PFSK-1 (cell line): ENCODE data around the gene NDUFS5.

Experiments
- FOXP2 ChIP-seq: optimal IDR thresholded peaks from 2 replicates; pipeline ENCODE3; 2011; ENCODE audit warnings: borderline replicate concordance, control low read depth, inconsistent platforms; ENCODE audit not compliant: insufficient read depth; ENCODE audit errors: extremely low read length, extremely low read depth
- POLR2AphosphoS5 ChIP-seq: IDR thresholded peaks from 2 replicates; pipeline ENCODE4 v1.6.1; 2012; ENCODE audit warnings: low read depth, mild to moderate bottlenecking, control low read depth, low read length, moderate library complexity
- SIN3A ChIP-seq: IDR thresholded peaks from 2 replicates; pipeline ENCODE4 v1.6.1; 2012; ENCODE audit warnings: mild to moderate bottlenecking, low read length, moderate library complexity, borderline replicate concordance; ENCODE audit not compliant: insufficient read depth
- TAF1 ChIP-seq: IDR thresholded peaks from 2 replicates; pipeline ENCODE4 v1.6.1; 2012; ENCODE audit warnings: low read length, control low read depth, borderline replicate concordance; ENCODE audit not compliant: insufficient read depth
- TF ChIP-seq, protein P1 (sequence below), 2 experiments: IDR thresholded peaks; 2 replicates each; pipeline versions ENCODE4 v1.6.1 to v1.8.0; 2011 to 2012; ENCODE audit warnings: low read depth in 2 of 2, low read length in 2 of 2, control low read depth in 1 of 2, inconsistent platforms in 1 of 2, mild to moderate bottlenecking in 1 of 2, moderate library complexity in 1 of 2; ENCODE audit not compliant: insufficient read depth in 1 of 2

The NDUFS5 gene

DNA sequence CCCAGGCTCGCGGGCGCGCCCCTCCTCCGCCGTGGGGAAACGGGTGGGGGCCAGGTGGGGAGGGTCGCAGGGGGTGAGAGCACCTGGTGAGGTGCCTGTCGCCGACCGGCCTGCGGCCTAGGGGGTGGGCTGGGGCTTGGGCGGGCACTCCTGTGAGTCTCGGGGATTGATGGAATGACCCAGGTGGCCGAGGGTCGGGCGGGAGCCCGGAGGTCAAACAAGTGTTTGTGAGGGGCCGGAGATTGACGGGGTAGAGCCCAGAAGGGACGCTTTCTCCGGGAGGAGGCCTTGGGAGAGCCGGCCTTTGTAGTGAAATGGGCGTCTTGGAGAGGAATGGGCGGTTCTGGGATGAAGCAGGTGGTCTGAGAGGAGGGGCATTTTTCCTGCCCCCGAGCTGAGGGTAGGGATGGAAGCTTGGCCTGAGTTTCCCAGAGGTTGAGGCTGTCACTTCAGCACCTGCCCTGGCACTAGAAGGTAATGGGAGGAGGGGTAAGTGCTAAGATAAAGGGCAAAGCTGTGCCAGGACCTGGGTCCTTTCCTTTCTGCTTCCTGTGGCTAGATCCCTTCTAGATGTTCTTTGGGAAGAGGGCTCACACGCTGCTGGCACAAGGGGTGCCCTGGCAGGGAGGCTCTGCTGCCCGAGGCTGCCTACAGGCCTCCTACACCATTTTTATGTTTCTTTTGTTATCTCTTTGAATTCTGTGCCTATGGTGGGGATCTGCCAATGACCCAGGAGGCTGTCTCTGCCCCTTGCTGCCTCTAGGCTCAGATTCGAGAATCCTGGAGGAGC, 56.1 kb downstream of the NDUFS5 start:
- TF ChIP-seq SIN3A (no peak), TAF1 (no peak)

DNA sequence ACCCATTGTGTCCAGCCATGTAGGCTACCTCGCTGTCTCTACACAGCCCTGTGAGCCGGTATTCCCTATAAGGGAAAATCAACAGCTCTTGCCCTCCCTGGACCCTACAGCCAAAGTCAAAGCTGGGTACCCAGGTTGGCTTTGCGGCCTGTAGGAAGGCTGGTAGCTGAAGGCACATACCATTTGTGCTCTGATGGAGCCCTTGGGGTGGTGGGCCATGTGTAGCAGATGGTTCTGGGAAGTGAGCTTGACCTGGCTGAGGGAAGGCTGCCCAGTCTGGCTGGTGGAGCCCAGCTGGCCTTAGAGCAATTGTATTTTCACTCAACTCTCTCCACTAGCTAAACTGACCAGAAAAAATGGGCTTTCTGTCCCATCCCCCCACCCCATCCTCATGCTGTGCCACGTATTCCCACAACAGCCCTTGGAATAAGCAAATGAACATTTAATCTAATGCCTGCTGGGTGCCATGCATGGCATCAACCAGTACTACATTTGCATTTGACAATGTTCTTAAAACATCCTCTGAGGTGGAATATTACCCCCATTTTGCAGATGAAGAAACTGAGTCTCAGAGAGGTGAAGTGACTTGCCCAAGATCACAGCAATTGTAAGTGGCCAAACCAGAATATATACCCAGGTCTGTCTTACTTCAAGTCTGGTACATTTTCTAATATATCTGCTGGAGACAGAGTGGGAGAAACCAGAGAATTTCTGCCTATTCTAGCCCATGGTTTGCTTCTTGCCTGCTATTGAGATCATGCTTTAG, 56.8 kb downstream of the NDUFS5 start:
- TF ChIP-seq FOXP2 = no peak
- TF ChIP-seq TAF1 = no peak
- TF ChIP-seq POLR2AphosphoS5 = no peak
- TF ChIP-seq, protein P1, sequence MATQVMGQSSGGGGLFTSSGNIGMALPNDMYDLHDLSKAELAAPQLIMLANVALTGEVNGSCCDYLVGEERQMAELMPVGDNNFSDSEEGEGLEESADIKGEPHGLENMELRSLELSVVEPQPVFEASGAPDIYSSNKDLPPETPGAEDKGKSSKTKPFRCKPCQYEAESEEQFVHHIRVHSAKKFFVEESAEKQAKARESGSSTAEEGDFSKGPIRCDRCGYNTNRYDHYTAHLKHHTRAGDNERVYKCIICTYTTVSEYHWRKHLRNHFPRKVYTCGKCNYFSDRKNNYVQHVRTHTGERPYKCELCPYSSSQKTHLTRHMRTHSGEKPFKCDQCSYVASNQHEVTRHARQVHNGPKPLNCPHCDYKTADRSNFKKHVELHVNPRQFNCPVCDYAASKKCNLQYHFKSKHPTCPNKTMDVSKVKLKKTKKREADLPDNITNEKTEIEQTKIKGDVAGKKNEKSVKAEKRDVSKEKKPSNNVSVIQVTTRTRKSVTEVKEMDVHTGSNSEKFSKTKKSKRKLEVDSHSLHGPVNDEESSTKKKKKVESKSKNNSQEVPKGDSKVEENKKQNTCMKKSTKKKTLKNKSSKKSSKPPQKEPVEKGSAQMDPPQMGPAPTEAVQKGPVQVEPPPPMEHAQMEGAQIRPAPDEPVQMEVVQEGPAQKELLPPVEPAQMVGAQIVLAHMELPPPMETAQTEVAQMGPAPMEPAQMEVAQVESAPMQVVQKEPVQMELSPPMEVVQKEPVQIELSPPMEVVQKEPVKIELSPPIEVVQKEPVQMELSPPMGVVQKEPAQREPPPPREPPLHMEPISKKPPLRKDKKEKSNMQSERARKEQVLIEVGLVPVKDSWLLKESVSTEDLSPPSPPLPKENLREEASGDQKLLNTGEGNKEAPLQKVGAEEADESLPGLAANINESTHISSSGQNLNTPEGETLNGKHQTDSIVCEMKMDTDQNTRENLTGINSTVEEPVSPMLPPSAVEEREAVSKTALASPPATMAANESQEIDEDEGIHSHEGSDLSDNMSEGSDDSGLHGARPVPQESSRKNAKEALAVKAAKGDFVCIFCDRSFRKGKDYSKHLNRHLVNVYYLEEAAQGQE (IDR thresholded peaks at IDR 0.05; ENCODE audit: insufficient read depth in 1 of 2, low read depth in 2 of 2, low read length in 2 of 2) = no peak
- TF ChIP-seq SIN3A = no peak

DNA sequence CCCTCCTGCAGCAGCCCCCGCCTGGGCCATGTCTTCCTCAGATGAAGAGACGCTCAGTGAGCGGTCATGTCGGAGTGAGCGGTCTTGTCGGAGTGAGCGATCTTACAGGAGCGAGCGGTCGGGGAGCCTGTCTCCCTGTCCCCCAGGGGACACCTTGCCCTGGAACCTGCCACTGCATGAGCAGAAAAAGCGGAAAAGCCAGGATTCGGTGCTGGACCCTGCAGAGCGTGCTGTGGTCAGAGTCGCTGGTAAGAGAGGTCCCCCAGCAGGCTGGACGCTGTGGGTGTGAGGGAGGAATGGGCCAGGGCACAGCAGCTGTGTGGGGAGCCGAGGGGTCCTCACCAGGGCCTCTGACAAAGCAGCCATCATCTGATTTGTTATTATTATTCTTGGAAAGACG, 58.0 kb downstream of the NDUFS5 start:
- TF ChIP-seq POLR2AphosphoS5 (no peak), FOXP2 (no peak), SIN3A (no peak), TAF1 (no peak)
- TF ChIP-seq, protein P1 (IDR thresholded peaks at IDR 0.05; ENCODE audit: insufficient read depth in 1 of 2, low read depth in 2 of 2, low read length in 2 of 2) = no peak
